GM13976 (cell line): ENCODE results near the gene ZNFX1.
"Not testable (repeated sequence)": the region's sequence is repeated elsewhere in the genome, so short reads cannot be mapped to it uniquely, and the experiment has no call there.

Experiments used
- DNase-seq: peaks from one replicate; pipeline ENCODE4 v3.0.0; 2012; ENCODE audit warnings: low spot score
- CTCF ChIP-seq: IDR thresholded peaks from 2 replicates; pipeline ENCODE4 v1.5.1; 2012; ENCODE audit warnings: borderline replicate concordance, mild to moderate bottlenecking; ENCODE audit not compliant: insufficient read depth; ENCODE audit errors: extremely low read depth, missing control alignments, control extremely low read depth
- in situ Hi-C: fragments of 300-500 bp; cut with MboI; formaldehyde crosslinking; loops from one replicate; pipeline ENCODE4 v1.12.0; 2022; ENCODE audit warnings: low sequenced_read_pairs, mixed read lengths, inconsistent platforms; ENCODE audit not compliant: unreplicated experiment

The ZNFX1 gene

GRCh38 chr20:49318430-49319207, 40.8 kb upstream of the ZNFX1 start:
- no peak for DNase-seq
- no peak for TF ChIP-seq CTCF
- in situ Hi-C loops, result no loop called here

- in situ Hi-C loops, result no loop called here
- TF ChIP-seq CTCF, result no peak
- DNase-seq, result no peak
Observed at GRCh38 chr20:49318091-49318429, 40.2 kb upstream of the ZNFX1 start.

GRCh38 chr20:49316704-49317103, 38.8 kb upstream of the ZNFX1 start:
- in situ Hi-C loops, result no loop called here
- DNase-seq, result no peak
- TF ChIP-seq CTCF, result no peak

- no peak for DNase-seq
- in situ Hi-C loops, result no loop called here
- TF ChIP-seq CTCF, result no peak
Observed at GRCh38 chr20:49315580-49315979, 37.7 kb upstream of the ZNFX1 start.

GRCh38 chr20:49314052-49314451, 36.2 kb upstream of the ZNFX1 start:
- DNase-seq, in situ Hi-C loops: not testable (repeated sequence)

- no peak for DNase-seq
- TF ChIP-seq CTCF, result no peak
- in situ Hi-C loops, result no loop called here
Observed at GRCh38 chr20:49313283-49313682, 35.4 kb upstream of the ZNFX1 start.

GRCh38 chr20:49312661-49313060, 34.8 kb upstream of the ZNFX1 start:
- in situ Hi-C loops, result no loop called here
- no peak for DNase-seq
- no peak for TF ChIP-seq CTCF
